GM19328 (cell line): ENCODE measurements around the gene SEPTIN2.
A peak's percentile ranks its signal among the peaks of the same experiment; 100 is the strongest.
"Not testable (repeated sequence)": the region's sequence is repeated elsewhere in the genome, so short reads cannot be mapped to it uniquely, and the experiment has no call there.

Experiments
- ATAC-seq: cut with Tn5 transposase; IDR thresholded peaks from one replicate; pipeline ENCODE4 v1.9.1; 2021; ENCODE audit warnings: mild to moderate bottlenecking, moderate library complexity; ENCODE audit not compliant: unreplicated experiment

The SEPTIN2 gene

GRCh38 chr2:241313543-241314095 lies 2.1 kb upstream of the SEPTIN2 start:
- ATAC-seq: no peak

- no peak for ATAC-seq
These were observed 1.3 kb upstream of the SEPTIN2 start for GRCh38 chr2:241314226-241315092.

GRCh38 chr2:241315093-241315878 lies 439 bp upstream of the SEPTIN2 start, which contains the start of gene HDLBP:
Gene HDLBP, minus strand, starts transcription at chr2:241315672. Its CDS starts 48,803 bp downstream, at chr2:241266869.
- ATAC-seq: peak; percentile 67

DNA sequence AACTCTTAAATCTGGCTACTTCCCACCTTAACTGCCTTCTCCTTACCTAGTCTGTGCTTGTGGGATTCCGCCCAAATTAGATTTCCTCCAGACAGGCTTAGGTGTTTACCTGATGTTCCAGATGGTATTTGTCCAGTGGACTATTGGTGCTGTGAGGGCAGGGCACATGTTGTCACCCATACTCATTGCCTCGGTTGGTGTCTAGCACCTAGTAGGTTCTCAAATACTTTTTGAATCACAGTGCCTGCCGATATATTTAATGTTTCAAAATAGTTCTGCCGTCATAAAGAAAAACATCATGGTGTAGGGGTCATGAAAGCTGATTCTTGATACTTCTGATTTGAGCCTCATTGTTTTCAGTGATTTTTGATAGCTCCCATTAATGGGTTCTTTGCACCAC lies 1.1 kb downstream of the SEPTIN2 start:
- ATAC-seq: no peak

GRCh38 chr2:241317391-241317790 lies 1.7 kb downstream of the SEPTIN2 start:
- ATAC-seq: no peak

GRCh38 chr2:241318830-241319229 lies 3.1 kb downstream of the SEPTIN2 start:
- ATAC-seq: not testable (repeated sequence)

DNA sequence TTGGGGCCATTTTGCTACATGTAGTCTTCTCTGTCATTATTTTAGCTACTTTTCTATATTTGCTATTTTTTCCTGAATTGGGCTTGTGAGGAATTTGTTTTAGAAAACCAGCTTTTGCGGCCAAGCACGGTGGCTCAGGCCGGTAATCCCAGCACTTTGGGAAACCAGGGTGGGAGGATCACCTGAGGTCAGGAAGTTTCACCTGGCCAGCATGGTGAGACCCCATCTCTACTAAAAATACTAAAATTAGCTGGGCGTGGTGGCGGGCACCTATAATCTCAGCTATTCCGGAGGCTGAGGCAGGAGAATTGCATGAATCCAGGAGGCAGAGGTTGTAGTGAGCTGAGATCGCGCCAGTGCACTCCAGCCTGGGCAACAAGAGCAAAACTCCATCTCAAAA lies 4.7 kb downstream of the SEPTIN2 start:
- ATAC-seq: no peak

GRCh38 chr2:241321033-241321432 lies 5.3 kb downstream of the SEPTIN2 start:
- no peak for ATAC-seq

GRCh38 chr2:241321886-241322285 lies 6.2 kb downstream of the SEPTIN2 start:
- ATAC-seq: no peak

DNA sequence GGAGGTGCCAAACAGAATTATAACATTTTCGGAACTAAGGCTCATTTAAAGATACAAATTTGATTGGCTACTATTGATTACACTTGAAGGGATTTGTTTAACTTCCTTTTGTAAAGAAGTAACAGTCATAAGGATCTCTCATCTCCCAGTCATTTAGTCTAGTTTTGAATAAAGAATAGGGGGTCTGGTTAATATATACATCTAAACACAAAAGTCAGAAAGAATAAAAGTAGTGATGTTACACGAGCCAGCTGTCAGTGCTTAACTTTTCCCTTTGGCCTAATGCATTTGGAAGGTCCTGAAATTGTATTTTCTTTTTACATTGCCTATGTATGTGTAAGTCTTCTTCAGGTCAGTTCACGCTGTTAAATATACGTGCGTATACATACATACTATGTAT lies 8.1 kb downstream of the SEPTIN2 start:
- ATAC-seq: no peak

GRCh38 chr2:241324775-241325174 lies 9.1 kb downstream of the SEPTIN2 start:
- no peak for ATAC-seq

- no peak for ATAC-seq
These were observed 9.5 kb downstream of the SEPTIN2 start for GRCh38 chr2:241325257-241325656.

GRCh38 chr2:241329669-241330615 lies 14.2 kb downstream of the SEPTIN2 start:
- no peak for ATAC-seq

GRCh38 chr2:241330616-241330981 lies 14.9 kb downstream of the SEPTIN2 start:
- ATAC-seq: no peak

DNA sequence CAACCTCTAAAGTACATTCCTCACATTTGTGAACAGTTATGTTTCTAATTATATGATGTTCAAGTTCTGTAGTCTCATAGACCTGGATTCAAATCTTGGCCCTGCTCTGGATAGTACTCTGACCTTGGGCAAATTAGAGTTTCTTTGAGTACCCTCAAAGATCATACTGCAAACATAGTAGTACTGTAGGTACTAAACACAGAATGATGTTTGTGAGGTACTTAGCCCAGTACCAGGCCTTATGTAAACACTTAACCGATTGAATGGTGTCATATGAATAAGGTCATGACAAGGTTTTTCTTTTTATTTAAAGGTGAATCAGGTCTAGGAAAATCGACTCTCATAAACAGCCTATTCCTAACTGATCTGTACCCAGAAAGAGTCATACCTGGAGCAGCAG lies 19.1 kb downstream of the SEPTIN2 start:
- ATAC-seq: no peak

GRCh38 chr2:241339839-241340630 lies 24.3 kb downstream of the SEPTIN2 start:
- ATAC-seq: no peak

- no peak for ATAC-seq
These were observed 25.0 kb downstream of the SEPTIN2 start for GRCh38 chr2:241340631-241341163.

GRCh38 chr2:241344925-241345651 lies 29.4 kb downstream of the SEPTIN2 start:
- ATAC-seq: no peak

- no peak for ATAC-seq
These were observed 34.2 kb downstream of the SEPTIN2 start for GRCh38 chr2:241349941-241350340.
